K562 (cell line): ENCODE measurements around the gene CPNE2. TPM values are rescaled to one million over a fixed set of nuclear protein-coding genes. Genes with fewer than 3 reads are reported as not detected.

Experiments
- ELF1 ChIP-seq: fragments of 200-800 bp; sonication (Bioruptor generic); IDR thresholded peaks from 2 replicates; pipeline ENCODE4 v1.6.1; 2016; ENCODE audit warnings: missing genetic modification characterization, missing compliant biosample characterization
- FOXA3 ChIP-seq, 2 experiments: fragments of 450-650 bp in 1 of 2; sonication (generic) in 1 of 2; formaldehyde crosslinking; IDR thresholded peaks in 1 of 2; conservative IDR thresholded peaks in 1 of 2; 2 replicates each; pipeline versions ENCODE4 v1.4.0 to v1.8.0; 2020 to 2022; ENCODE audit warnings: mild to moderate bottlenecking in 2 of 2, missing genetic modification reagents in 1 of 2
- FOXP1 ChIP-seq: sonication (generic); formaldehyde crosslinking; IDR thresholded peaks from 2 replicates; pipeline ENCODE4 v1.8.0; 2022; ENCODE audit warnings: mild to moderate bottlenecking, missing genetic modification reagents
- JUNB ChIP-seq: fragments of 450-650 bp; formaldehyde crosslinking; conservative IDR thresholded peaks from 2 replicates; pipeline ENCODE4 v1.4.0; 2020; ENCODE audit warnings: mild to moderate bottlenecking
- KLF6 ChIP-seq: fragments of 250-450 bp; sonication (Bioruptor Pico); IDR thresholded peaks from 2 replicates; pipeline ENCODE4 v1.4.0; 2020; ENCODE audit warnings: mild to moderate bottlenecking, moderate library complexity, borderline replicate concordance
- NCOA4 ChIP-seq: fragments of 450-650 bp; IDR thresholded peaks from 2 replicates; pipeline ENCODE4 v1.6.1; 2018; ENCODE audit warnings: mild to moderate bottlenecking; ENCODE audit not compliant: partially characterized antibody
- PHF21A ChIP-seq: fragments of 450-650 bp; IDR thresholded peaks from 2 replicates; pipeline ENCODE4 v1.6.1; 2017; ENCODE audit warnings: low read depth, borderline replicate concordance
- POLR2G ChIP-seq: fragments of 200-400 bp; formaldehyde crosslinking; IDR thresholded peaks from 2 replicates; pipeline ENCODE4 v1.6.1; 2017; ENCODE audit warnings: low read depth, mild to moderate bottlenecking, antibody characterized with exemption, low read length, moderate library complexity
- PRDM10 ChIP-seq: fragments of 450-650 bp; IDR thresholded peaks from 2 replicates; pipeline ENCODE4 v1.6.1; 2018; ENCODE audit not compliant: partially characterized antibody
- REST ChIP-seq, 2 experiments: fragments of 450-650 bp; formaldehyde crosslinking in 1 of 2; IDR thresholded peaks; 2 replicates each; pipeline versions ENCODE4 v1.4.0 to v1.6.1; 2014 to 2020; ENCODE audit warnings: mild to moderate bottlenecking in 2 of 2, borderline replicate concordance in 1 of 2, low read depth in 1 of 2
- SMAD3 ChIP-seq: fragments of 450-650 bp; formaldehyde crosslinking; conservative IDR thresholded peaks from 2 replicates; pipeline ENCODE4 v1.4.0; 2020; ENCODE audit warnings: mild to moderate bottlenecking
- TOE1 ChIP-seq, 2 experiments: fragments of 450-650 bp in 1 of 2; sonication (generic) in 1 of 2; formaldehyde crosslinking in 1 of 2; IDR thresholded peaks; 2 replicates each; pipeline versions ENCODE4 v1.7.1 to v1.8.0; 2016 to 2022; ENCODE audit warnings: borderline replicate concordance in 2 of 2, mild to moderate bottlenecking in 2 of 2, antibody characterized with exemption in 1 of 2, inconsistent platforms in 1 of 2, low read depth in 1 of 2, missing genetic modification reagents in 1 of 2, moderate library complexity in 1 of 2
- USF2 ChIP-seq: sonication (generic); formaldehyde crosslinking; IDR thresholded peaks from 2 replicates; pipeline ENCODE4 v1.5.0; 2020; ENCODE audit warnings: missing genetic modification reagents
- ZNF140 ChIP-seq: fragments of 250-450 bp; sonication (Bioruptor Pico); IDR thresholded peaks from 2 replicates; pipeline ENCODE4 v1.8.0; 2021; ENCODE audit warnings: moderate library complexity, mild to moderate bottlenecking, inconsistent platforms
- ZNF197 ChIP-seq: fragments of 200-800 bp; sonication (Bioruptor generic); IDR thresholded peaks from 2 replicates; pipeline ENCODE4 v1.6.1; 2016; ENCODE audit warnings: low read depth, missing genetic modification characterization, missing compliant biosample characterization
- polyA plus RNA-seq, 8 experiments: library from polyadenylated mRNA; depleted of rRNA in 4 of 8; stranded (reverse) in 5 of 8; unstranded in 3 of 8; fragments of >200 nt; fragmentation: Nextera tagmentation in 2 of 8; fragmentation: Illumina TruSeq in 1 of 8; extraction: Ambion mirVana in 2 of 8; extraction: Trizol in 1 of 8; gene quantifications; 2 replicates each; pipeline versions ENCODE4 v1.2.1 to v1.2.3, GENCODE V29; 2011 to 2014; ENCODE audit warnings: inconsistent platforms in 1 of 8, missing spikeins in 1 of 8
- total RNA-seq, 7 experiments: library from RNA; depleted of rRNA in 6 of 7; stranded (reverse); fragments of >200 nt in 6 of 7; fragmentation: Illumina TruSeq in 2 of 7; extraction: Trizol in 2 of 7; gene quantifications; 2 replicates each; pipeline versions ENCODE4 v1.2.1 to v1.2.3, GENCODE V29; 2011 to 2021; ENCODE audit warnings: low replicate concordance in 1 of 7

The CPNE2 gene
- total and polyA plus RNA-seq, 9 of the 15 experiments (the other 6 are each of a cell fraction or from before 2014, with no cell fraction given) = 3.0 to 13.9 (median 8.6) TPM

GRCh38 chr16:57062329-57062728 is 30.1 kb upstream of the CPNE2 start (continued):
- TF ChIP-seq USF2 (CRISPR knock-in tag) = peak; percentile 52
- TF ChIP-seq PRDM10 = peak; percentile 21
- no peak for TF ChIP-seq REST (IDR thresholded peaks at IDR 0.05; ENCODE audit: borderline replicate concordance)
- no peak for TF ChIP-seq REST (CRISPR knock-in tag; IDR thresholded peaks at IDR 0.05; ENCODE audit: low read depth)
- TF ChIP-seq ELF1 (tag) = no peak
- TF ChIP-seq FOXA3 (CRISPR knock-in tag; conservative IDR thresholded peaks at IDR 0.05 in 1 of 2, IDR thresholded peaks at IDR 0.05 in 1 of 2) = peak in 1 of 2 experiments; percentile 18; a peak in 1 of 4 replicates
- TF ChIP-seq SMAD3 (CRISPR knock-in tag) = no peak
- TF ChIP-seq KLF6 (CRISPR knock-in tag) = no peak
- TF ChIP-seq FOXP1 (CRISPR knock-in tag) = no peak
- no peak for TF ChIP-seq ZNF140
- TF ChIP-seq PHF21A = no peak
- TF ChIP-seq ZNF197 (CRISPR knock-in tag) = no peak
- no peak for TF ChIP-seq POLR2G
- TF ChIP-seq NCOA4 = no peak
- no peak for TF ChIP-seq JUNB (CRISPR knock-in tag)
- peak; percentile 70; the same call in 1 of the 2 replicates for TF ChIP-seq TOE1 (IDR thresholded peaks at IDR 0.05; ENCODE audit: borderline replicate concordance)
- TF ChIP-seq TOE1 (CRISPR knock-in tag; IDR thresholded peaks at IDR 0.05; ENCODE audit: borderline replicate concordance, low read depth) = no peak
